Type B pancreatic cell (in vitro differentiated cells): ENCODE results near the gene ZC3H18. TPM values are rescaled to one million over a fixed set of nuclear protein-coding genes. Genes with fewer than 3 reads are reported as not detected.

ENCODE experiments used
- DNase-seq: peaks from one replicate; pipeline ENCODE4 v3.0.0; 2021; ENCODE audit warnings: mixed read lengths; ENCODE audit not compliant: unreplicated experiment; ENCODE audit errors: extremely low spot score
- H3K27ac Mint-ChIP-seq: 2 replicates; pipeline ENCODE4 v1.8.0; 2021; ENCODE audit warnings: mild to moderate bottlenecking, mixed read lengths
- H3K27me3 Mint-ChIP-seq: 2 replicates; pipeline ENCODE4 v1.8.0; 2021; ENCODE audit warnings: mixed read lengths
- H3K36me3 Mint-ChIP-seq: 2 replicates; pipeline ENCODE4 v1.8.0; 2021; ENCODE audit warnings: mixed read lengths
- H3K4me1 Mint-ChIP-seq: one replicate; pipeline ENCODE4 v1.8.0; 2021; ENCODE audit warnings: mixed read lengths; ENCODE audit not compliant: unreplicated experiment
- H3K4me3 Mint-ChIP-seq: 2 replicates; pipeline ENCODE4 v1.8.0; 2021; ENCODE audit warnings: mild to moderate bottlenecking, mixed read lengths
- H3K9me3 Mint-ChIP-seq: 2 replicates; pipeline ENCODE4 v1.8.0; 2021; ENCODE audit warnings: mixed read lengths
- total RNA-seq: library from RNA; stranded (reverse); gene quantifications from 2 replicates; pipeline ENCODE4 v1.2.1, GENCODE V29; 2021; ENCODE audit warnings: low replicate concordance
- TF ChIP-seq, protein P1 (sequence below): fragments of 200-600 bp; sonication (generic); conservative IDR thresholded peaks from 2 replicates; pipeline ENCODE4 v1.5.0; 2021; ENCODE audit warnings: antibody characterized with exemption, mild to moderate bottlenecking

ZC3H18 gene
- total RNA-seq, 1 donor from 2014 or later: 70.2 TPM

DNA sequence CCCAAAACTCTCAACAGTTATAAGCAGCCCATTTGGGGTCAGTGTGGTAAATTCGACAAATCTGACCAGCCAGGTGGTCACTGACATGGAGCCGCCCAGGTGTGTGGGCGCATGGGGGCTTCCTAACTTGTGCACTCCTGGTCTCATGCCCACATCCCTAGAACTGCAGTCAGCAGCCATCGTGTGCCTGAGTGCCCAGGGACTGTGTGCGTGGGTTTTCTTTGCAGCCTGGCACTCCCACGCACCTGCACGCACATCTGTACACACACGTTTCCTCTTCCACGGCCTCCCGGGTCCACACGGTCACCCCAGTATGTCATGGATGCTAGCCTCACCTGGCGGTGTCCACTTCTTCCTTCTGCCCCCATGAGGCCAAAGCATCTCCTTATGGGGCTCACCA, 38.9 kb upstream of the ZC3H18 start:
- H3K36me3 Mint-ChIP-seq: no peaks in the 10 kb centered on the region
- H3K27ac Mint-ChIP-seq: peak overlapping the region; percentile 51
- TF ChIP-seq, protein P1, sequence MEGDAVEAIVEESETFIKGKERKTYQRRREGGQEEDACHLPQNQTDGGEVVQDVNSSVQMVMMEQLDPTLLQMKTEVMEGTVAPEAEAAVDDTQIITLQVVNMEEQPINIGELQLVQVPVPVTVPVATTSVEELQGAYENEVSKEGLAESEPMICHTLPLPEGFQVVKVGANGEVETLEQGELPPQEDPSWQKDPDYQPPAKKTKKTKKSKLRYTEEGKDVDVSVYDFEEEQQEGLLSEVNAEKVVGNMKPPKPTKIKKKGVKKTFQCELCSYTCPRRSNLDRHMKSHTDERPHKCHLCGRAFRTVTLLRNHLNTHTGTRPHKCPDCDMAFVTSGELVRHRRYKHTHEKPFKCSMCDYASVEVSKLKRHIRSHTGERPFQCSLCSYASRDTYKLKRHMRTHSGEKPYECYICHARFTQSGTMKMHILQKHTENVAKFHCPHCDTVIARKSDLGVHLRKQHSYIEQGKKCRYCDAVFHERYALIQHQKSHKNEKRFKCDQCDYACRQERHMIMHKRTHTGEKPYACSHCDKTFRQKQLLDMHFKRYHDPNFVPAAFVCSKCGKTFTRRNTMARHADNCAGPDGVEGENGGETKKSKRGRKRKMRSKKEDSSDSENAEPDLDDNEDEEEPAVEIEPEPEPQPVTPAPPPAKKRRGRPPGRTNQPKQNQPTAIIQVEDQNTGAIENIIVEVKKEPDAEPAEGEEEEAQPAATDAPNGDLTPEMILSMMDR: no peak
- peak overlapping the region; percentile 67 for H3K4me3 Mint-ChIP-seq
- H3K4me1 Mint-ChIP-seq: peaks cover 19% of the 10 kb centered on the region
- no peak for DNase-seq
- no peaks in the 10 kb centered on the region for H3K27me3 Mint-ChIP-seq
- no peaks in the 10 kb centered on the region for H3K9me3 Mint-ChIP-seq

DNA sequence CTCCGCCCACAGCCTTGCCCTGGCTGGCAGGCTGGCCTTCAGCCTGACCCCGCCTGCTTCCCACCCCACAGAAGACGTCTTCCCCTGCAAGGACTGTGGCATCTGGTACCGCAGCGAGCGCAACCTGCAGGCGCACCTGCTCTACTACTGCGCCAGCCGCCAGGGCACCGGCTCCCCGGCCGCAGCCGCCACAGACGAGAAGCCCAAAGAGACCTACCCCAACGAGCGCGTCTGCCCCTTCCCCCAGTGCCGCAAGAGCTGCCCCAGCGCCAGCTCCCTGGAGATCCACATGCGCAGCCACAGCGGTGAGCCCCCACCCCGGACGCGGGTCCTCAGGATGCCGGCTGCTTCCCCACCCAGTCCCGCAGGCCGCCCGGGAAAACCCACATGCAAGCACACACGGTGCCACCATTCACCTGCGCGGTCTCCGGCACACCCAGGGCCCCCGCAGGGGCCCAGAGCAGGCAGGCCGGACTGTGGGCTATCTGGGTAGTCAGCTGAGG, 38.2 kb upstream of the ZC3H18 start:
- TF ChIP-seq, protein P1: no peak
- no peak for DNase-seq
- no peaks in the 10 kb centered on the region for H3K36me3 Mint-ChIP-seq
- no peak overlapping the region for H3K4me3 Mint-ChIP-seq
- H3K4me1 Mint-ChIP-seq: peaks cover 19% of the 10 kb centered on the region
- no peaks in the 10 kb centered on the region for H3K27me3 Mint-ChIP-seq
- H3K27ac Mint-ChIP-seq: peak overlapping the region; percentile 51
- no peaks in the 10 kb centered on the region for H3K9me3 Mint-ChIP-seq

DNA sequence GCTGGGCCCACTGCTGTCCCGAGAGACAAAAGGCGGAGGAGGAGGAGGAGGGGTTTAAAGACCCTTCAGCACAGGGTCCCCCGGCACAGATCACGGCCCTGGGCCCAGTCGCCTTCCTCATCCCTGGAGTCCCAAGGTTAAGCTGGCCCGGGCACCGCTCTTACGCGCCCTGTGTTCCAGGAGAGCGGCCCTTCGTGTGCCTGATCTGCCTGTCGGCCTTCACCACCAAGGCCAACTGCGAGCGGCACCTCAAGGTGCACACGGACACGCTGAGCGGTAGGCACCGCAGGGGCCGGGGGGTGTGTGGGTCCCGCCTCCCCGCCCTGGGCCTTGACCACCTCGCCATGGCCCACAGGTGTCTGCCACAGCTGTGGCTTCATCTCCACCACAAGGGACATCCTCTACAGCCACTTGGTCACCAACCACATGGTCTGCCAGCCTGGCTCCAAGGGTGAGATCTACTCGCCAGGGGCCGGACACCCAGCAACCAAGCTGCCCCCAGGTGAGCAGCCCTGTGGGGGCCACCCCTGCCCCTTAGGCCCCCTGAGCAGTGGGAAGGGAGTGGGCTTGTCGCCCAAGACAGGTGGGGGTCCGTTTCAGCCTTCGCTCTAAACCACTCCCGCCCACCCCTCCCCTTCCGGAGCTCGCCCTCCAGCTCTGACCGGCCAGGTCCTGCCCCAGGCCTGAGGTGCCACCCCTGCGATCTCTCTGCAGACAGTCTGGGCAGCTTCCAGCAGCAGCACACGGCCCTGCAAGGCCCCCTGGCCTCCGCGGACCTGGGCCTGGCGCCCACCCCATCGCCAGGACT, 37.6 kb upstream of the ZC3H18 start:
- TF ChIP-seq, protein P1: no peak

DNA sequence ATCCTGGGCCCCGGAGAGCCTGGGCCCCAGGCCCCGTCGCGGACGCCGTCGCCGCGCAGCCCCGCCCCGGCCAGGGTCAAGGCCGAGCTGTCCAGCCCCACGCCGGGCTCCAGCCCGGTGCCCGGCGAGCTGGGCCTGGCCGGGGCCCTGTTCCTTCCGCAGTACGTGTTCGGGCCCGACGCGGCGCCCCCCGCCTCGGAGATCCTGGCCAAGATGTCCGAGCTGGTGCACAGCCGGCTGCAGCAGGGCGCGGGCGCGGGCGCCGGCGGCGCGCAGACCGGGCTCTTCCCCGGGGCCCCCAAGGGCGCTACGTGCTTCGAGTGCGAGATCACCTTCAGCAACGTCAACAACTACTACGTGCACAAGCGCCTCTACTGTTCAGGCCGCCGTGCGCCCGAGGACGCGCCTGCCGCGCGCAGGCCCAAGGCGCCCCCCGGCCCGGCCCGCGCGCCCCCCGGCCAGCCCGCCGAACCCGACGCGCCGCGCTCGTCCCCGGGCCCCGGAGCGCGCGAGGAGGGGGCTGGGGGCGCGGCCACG, 36.8 kb upstream of the ZC3H18 start:
- no peak for DNase-seq
- no peak overlapping the region for H3K4me3 Mint-ChIP-seq
- H3K36me3 Mint-ChIP-seq: no peaks in the 10 kb centered on the region
- peaks cover 8% of the 10 kb centered on the region for H3K27me3 Mint-ChIP-seq
- no peaks in the 10 kb centered on the region for H3K9me3 Mint-ChIP-seq
- no peak overlapping the region for H3K27ac Mint-ChIP-seq
- TF ChIP-seq, protein P1: no peak
- H3K4me1 Mint-ChIP-seq: peaks cover 19% of the 10 kb centered on the region

More for the DNA sequence above, 37.6 kb upstream of the ZC3H18 start:
- Mint-ChIP-seq H3K9me3 (no peaks in the 10 kb centered on the region), H3K4me3 (no peak overlapping the region), H3K27ac (no peak overlapping the region), H3K27me3 (no peaks in the 10 kb centered on the region), H3K36me3 (no peaks in the 10 kb centered on the region), H3K4me1 (peaks cover 19% of the 10 kb centered on the region)
- DNase-seq: no peak

DNA sequence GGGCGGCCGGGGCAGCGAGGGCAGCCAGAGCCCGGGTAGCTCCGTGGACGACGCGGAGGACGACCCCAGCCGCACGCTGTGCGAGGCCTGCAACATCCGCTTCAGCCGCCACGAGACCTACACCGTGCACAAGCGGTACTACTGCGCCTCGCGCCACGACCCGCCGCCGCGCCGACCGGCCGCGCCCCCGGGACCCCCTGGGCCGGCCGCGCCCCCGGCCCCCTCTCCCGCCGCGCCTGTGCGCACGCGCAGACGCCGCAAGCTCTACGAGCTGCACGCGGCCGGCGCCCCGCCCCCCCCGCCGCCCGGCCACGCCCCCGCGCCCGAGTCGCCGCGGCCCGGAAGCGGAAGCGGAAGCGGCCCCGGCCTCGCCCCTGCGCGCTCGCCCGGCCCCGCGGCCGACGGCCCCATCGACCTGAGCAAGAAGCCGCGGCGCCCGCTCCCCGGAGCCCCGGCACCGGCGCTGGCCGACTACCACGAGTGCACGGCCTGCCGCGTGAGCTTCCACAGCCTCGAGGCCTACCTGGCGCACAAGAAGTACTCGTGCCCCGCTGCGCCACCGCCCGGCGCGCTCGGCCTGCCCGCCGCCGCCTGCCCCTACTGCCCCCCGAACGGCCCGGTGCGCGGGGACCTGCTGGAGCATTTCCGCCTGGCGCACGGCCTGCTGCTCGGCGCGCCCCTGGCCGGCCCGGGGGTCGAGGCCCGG, 36.1 kb upstream of the ZC3H18 start:
- Mint-ChIP-seq H3K27ac (no peak overlapping the region), H3K27me3 (peaks cover 12% of the 10 kb centered on the region), H3K9me3 (no peaks in the 10 kb centered on the region), H3K36me3 (no peaks in the 10 kb centered on the region), H3K4me1 (peaks cover 17% of the 10 kb centered on the region), H3K4me3 (no peak overlapping the region)
- DNase-seq: peak; percentile 90
- TF ChIP-seq, protein P1: no peak
